ENCODE data around the gene ULK4. TPM values are rescaled to one million over a fixed set of nuclear protein-coding genes. Genes with fewer than 3 reads are reported as not detected.

ULK4 gene
- total RNA-seq, 1 experiment from 2014 or later, result 14.3 TPM

GRCh38 chr3:41258239-41258800, 703.6 kb downstream of the ULK4 start:
- intact Hi-C loops (cut with micrococcal nuclease; ENCODE audit: unreplicated experiment) (no loop called here), in situ Hi-C loops (cut with HindIII; ENCODE audit: low pct_unique_long_range_greater_than_20kb, low sequenced_read_pairs) (no loop called here)
- Histone ChIP-seq H3K27me3 (ENCODE audit: control insufficient read depth, insufficient read depth, low read length) (no peaks in the 10 kb centered on the region), H3K4me3 (ENCODE audit: low read depth in 2 of 2, low read length in 2 of 2) (no peak overlapping the region), H3K9me3 (ENCODE audit: control insufficient read depth, insufficient read depth, low read depth, low read length) (no peaks in the 10 kb centered on the region), H3K36me3 (ENCODE audit: control insufficient read depth, insufficient read depth, low read length) (no peaks in the 10 kb centered on the region), H3K4me1 (ENCODE audit: control insufficient read depth, insufficient read depth, low read length) (no peaks in the 10 kb centered on the region), H3K27ac (ENCODE audit: low read length) (no peak overlapping the region)
- no TSS peak for BruUV-seq (replicated peaks)
- no peak for ATAC-seq
- TF ChIP-seq, protein P1, sequence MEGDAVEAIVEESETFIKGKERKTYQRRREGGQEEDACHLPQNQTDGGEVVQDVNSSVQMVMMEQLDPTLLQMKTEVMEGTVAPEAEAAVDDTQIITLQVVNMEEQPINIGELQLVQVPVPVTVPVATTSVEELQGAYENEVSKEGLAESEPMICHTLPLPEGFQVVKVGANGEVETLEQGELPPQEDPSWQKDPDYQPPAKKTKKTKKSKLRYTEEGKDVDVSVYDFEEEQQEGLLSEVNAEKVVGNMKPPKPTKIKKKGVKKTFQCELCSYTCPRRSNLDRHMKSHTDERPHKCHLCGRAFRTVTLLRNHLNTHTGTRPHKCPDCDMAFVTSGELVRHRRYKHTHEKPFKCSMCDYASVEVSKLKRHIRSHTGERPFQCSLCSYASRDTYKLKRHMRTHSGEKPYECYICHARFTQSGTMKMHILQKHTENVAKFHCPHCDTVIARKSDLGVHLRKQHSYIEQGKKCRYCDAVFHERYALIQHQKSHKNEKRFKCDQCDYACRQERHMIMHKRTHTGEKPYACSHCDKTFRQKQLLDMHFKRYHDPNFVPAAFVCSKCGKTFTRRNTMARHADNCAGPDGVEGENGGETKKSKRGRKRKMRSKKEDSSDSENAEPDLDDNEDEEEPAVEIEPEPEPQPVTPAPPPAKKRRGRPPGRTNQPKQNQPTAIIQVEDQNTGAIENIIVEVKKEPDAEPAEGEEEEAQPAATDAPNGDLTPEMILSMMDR (IDR thresholded peaks at IDR 0.05), result no peak
- TF ChIP-seq SIN3A (IDR thresholded peaks at IDR 0.05; ENCODE audit: borderline replicate concordance, insufficient read depth, low read depth, low read length), result no peak
- no peak for TF ChIP-seq POLR2AphosphoS5 (IDR thresholded peaks at IDR 0.05; ENCODE audit: low read depth, low read length)
- no peak for TF ChIP-seq REST (IDR thresholded peaks at IDR 0.05; ENCODE audit: insufficient read depth in 1 of 2, low read depth in 2 of 2, low read length in 1 of 2)
- TF ChIP-seq TCF7L2 (IDR thresholded peaks at IDR 0.05; ENCODE audit: low read depth, low read length), result no peak
- CTCF ChIA-PET, result no interaction called here
- DNase-seq (ENCODE audit: low read depth, low spot score), result no peak
- POLR2A ChIA-PET, result no interaction called here

DNA sequence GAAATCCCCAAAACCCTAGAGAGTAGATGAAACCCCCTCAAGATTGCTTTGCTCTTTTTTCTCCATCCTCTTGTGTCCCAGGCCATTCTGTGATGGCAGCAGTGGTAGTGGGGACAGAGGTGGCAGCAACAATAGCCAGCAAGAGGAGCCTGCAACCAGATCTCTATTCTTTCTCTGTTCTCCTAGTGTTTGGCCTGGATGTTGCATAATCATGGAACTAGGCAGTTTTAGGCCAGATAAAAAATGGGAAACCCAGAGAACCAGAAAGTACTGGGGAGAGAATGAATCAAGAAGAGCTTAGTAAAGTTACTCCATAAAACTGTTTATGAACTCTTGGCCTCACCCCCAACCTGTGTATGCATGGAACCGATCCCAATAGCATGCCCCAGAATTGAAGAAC, 710.3 kb downstream of the ULK4 start:
- no peaks in the 10 kb centered on the region for H3K4me1 ChIP-seq (ENCODE audit: control insufficient read depth, insufficient read depth, low read length)
- DNase-seq (ENCODE audit: low read depth, low spot score), result no peak
- POLR2A ChIA-PET, result no interaction called here
- no peaks in the 10 kb centered on the region for H3K36me3 ChIP-seq (ENCODE audit: control insufficient read depth, insufficient read depth, low read length)
- H3K9me3 ChIP-seq (ENCODE audit: control insufficient read depth, insufficient read depth, low read depth, low read length), result no peaks in the 10 kb centered on the region
- TF ChIP-seq TCF7L2 (IDR thresholded peaks at IDR 0.05; ENCODE audit: low read depth, low read length) (no peak), SIN3A (IDR thresholded peaks at IDR 0.05; ENCODE audit: borderline replicate concordance, insufficient read depth, low read depth, low read length) (no peak), REST (IDR thresholded peaks at IDR 0.05; ENCODE audit: insufficient read depth in 1 of 2, low read depth in 2 of 2, low read length in 1 of 2) (no peak), POLR2AphosphoS5 (IDR thresholded peaks at IDR 0.05; ENCODE audit: low read depth, low read length) (no peak)
- TF ChIP-seq, protein P1 (IDR thresholded peaks at IDR 0.05), result no peak
- H3K27ac ChIP-seq (ENCODE audit: low read length), result no peak overlapping the region
- intact Hi-C loops (cut with micrococcal nuclease; ENCODE audit: unreplicated experiment) (no loop called here), in situ Hi-C loops (cut with HindIII; ENCODE audit: low pct_unique_long_range_greater_than_20kb, low sequenced_read_pairs) (no loop called here)
- no peak for ATAC-seq
- CTCF ChIA-PET, result no interaction called here
- BruUV-seq (replicated peaks), result no TSS peak
- H3K4me3 ChIP-seq (ENCODE audit: low read depth in 2 of 2, low read length in 2 of 2), result no peak overlapping the region
- no peaks in the 10 kb centered on the region for H3K27me3 ChIP-seq (ENCODE audit: control insufficient read depth, insufficient read depth, low read length)
